HepG2 (cell line): ENCODE data around the gene FAM162A.
"Not testable (repeated sequence)": the region's sequence is repeated elsewhere in the genome, so short reads cannot be mapped to it uniquely, and the experiment has no call there.

Experiments used
- CTCF ChIP-seq: sonication (generic); formaldehyde crosslinking; IDR thresholded peaks from 2 replicates; pipeline ENCODE4 v1.5.0; 2020; ENCODE audit warnings: mild to moderate bottlenecking, missing genetic modification reagents, moderate library complexity
- DR1 ChIP-seq: sonication (generic); formaldehyde crosslinking; IDR thresholded peaks from 2 replicates; pipeline ENCODE4 v1.8.0; 2021; ENCODE audit warnings: mild to moderate bottlenecking, missing genetic modification reagents, inconsistent platforms
- ELF1 ChIP-seq: sonication (generic); formaldehyde crosslinking; IDR thresholded peaks from 2 replicates; pipeline ENCODE4 v1.4.0; 2020; ENCODE audit warnings: missing genetic modification reagents
- HNRNPH1 ChIP-seq: fragments of 200-400 bp; formaldehyde crosslinking; optimal IDR thresholded peaks from 2 replicates; pipeline ENCODE3; 2017; ENCODE audit warnings: mild to moderate bottlenecking, low read depth, low read length
- POLR2A ChIP-seq, 2 experiments: IDR thresholded peaks; 2 replicates each; pipeline ENCODE4 v1.6.1; 2011; ENCODE audit warnings: low read depth in 2 of 2, low read length in 2 of 2, mild to moderate bottlenecking in 1 of 2, moderate library complexity in 1 of 2; ENCODE audit not compliant: insufficient read depth in 1 of 2
- SRSF4 ChIP-seq: fragments of 200-400 bp; formaldehyde crosslinking; IDR thresholded peaks from one replicate; pipeline ENCODE4 v1.6.1; 2018; ENCODE audit warnings: mild to moderate bottlenecking, low read depth, low read length, moderate library complexity; ENCODE audit not compliant: poor library complexity, severe bottlenecking
- ZNF431 ChIP-seq: sonication (generic); formaldehyde crosslinking; IDR thresholded peaks from 2 replicates; pipeline ENCODE4 v1.9.0; 2022; ENCODE audit warnings: missing genetic modification reagents, low read depth, mild to moderate bottlenecking, borderline replicate concordance

- not testable (repeated sequence) for TF ChIP-seq DR1; HNRNPH1; CTCF (CRISPR knock-in tag); ZNF431 (CRISPR knock-in tag); POLR2A (IDR thresholded peaks at IDR 0.05; ENCODE audit: insufficient read depth in 1 of 2, low read depth in 2 of 2, low read length in 2 of 2); SRSF4; ELF1
These were observed 60.5 kb downstream of the FAM162A start for GRCh38 chr3:122444491-122444887.
